Measurements from ENCODE around the gene POLR2L. TPM values are rescaled to one million over a fixed set of nuclear protein-coding genes. Genes with fewer than 3 reads are reported as not detected.

The POLR2L gene
- total and polyA plus RNA-seq, 2 of the 13 experiments (the other 11 are each of a cell fraction or from before 2014, with no cell fraction given) = 104 to 114 TPM

DNA sequence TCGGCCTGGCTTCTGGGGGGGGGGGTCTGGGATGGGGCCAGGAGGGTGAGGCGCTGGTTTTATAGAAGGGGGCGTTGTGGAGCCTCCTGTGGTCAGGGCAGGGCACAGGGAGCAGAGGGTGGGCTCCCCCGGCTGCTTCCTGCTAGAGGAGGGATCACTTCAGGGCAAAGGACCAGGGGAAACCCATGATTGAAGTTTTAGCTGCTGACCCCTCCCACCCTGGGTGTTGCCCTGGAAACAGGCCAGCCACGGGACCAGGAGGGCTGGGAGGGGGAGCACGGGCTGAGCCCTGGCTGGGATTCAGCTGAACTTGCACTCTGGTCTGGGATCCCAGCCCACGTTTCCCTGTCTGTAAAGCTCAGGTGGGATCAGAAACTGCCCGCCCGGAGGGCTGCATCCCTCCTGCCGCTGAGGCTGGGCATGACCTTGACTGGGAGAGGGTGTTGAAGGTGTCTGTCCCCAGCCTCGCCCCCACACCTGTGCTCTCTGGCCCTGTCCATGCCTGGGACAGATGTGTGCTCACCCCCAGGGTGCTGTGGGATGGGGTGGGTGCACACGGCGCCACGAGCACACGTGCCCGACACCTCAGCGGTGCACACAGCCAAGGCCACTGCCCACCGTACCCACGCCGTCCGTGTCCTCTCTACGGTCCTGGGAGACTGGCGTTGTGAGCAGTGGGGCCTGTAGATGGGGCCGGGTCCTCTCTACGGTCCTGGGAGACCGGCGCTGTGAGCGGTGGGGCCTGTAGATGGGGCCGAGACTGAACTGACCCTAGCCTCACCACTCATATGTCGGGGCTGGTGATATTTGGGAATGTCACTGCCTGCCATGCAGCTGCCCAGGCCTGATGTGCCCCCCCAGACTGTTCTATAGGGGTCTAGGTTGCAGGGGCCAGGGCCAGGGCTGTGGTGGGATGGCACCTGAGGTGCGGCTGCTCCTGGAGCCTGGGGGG, 2.6 kb upstream of the POLR2L start (continued):
- TF ChIP-seq, protein P1, sequence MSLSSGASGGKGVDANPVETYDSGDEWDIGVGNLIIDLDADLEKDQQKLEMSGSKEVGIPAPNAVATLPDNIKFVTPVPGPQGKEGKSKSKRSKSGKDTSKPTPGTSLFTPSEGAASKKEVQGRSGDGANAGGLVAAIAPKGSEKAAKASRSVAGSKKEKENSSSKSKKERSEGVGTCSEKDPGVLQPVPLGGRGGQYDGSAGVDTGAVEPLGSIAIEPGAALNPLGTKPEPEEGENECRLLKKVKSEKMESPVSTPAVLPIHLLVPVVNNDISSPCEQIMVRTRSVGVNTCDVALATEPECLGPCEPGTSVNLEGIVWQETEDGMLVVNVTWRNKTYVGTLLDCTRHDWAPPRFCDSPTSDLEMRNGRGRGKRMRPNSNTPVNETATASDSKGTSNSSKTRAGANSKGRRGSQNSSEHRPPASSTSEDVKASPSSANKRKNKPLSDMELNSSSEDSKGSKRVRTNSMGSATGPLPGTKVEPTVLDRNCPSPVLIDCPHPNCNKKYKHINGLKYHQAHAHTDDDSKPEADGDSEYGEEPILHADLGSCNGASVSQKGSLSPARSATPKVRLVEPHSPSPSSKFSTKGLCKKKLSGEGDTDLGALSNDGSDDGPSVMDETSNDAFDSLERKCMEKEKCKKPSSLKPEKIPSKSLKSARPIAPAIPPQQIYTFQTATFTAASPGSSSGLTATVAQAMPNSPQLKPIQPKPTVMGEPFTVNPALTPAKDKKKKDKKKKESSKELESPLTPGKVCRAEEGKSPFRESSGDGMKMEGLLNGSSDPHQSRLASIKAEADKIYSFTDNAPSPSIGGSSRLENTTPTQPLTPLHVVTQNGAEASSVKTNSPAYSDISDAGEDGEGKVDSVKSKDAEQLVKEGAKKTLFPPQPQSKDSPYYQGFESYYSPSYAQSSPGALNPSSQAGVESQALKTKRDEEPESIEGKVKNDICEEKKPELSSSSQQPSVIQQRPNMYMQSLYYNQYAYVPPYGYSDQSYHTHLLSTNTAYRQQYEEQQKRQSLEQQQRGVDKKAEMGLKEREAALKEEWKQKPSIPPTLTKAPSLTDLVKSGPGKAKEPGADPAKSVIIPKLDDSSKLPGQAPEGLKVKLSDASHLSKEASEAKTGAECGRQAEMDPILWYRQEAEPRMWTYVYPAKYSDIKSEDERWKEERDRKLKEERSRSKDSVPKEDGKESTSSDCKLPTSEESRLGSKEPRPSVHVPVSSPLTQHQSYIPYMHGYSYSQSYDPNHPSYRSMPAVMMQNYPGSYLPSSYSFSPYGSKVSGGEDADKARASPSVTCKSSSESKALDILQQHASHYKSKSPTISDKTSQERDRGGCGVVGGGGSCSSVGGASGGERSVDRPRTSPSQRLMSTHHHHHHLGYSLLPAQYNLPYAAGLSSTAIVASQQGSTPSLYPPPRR (CRISPR knock-in tag; IDR thresholded peaks at IDR 0.05; ENCODE audit: borderline replicate concordance) = 0 out of 2 replicates have a peak, but pooled peaks have one; percentile 30
- TF ChIP-seq RFX1 (IDR thresholded peaks at IDR 0.05) = peak; percentile 75
- 0 out of 2 replicates have a peak, but pooled peaks have one; percentile 47 for TF ChIP-seq AHR (CRISPR knock-in tag; IDR thresholded peaks at IDR 0.05)

DNA sequence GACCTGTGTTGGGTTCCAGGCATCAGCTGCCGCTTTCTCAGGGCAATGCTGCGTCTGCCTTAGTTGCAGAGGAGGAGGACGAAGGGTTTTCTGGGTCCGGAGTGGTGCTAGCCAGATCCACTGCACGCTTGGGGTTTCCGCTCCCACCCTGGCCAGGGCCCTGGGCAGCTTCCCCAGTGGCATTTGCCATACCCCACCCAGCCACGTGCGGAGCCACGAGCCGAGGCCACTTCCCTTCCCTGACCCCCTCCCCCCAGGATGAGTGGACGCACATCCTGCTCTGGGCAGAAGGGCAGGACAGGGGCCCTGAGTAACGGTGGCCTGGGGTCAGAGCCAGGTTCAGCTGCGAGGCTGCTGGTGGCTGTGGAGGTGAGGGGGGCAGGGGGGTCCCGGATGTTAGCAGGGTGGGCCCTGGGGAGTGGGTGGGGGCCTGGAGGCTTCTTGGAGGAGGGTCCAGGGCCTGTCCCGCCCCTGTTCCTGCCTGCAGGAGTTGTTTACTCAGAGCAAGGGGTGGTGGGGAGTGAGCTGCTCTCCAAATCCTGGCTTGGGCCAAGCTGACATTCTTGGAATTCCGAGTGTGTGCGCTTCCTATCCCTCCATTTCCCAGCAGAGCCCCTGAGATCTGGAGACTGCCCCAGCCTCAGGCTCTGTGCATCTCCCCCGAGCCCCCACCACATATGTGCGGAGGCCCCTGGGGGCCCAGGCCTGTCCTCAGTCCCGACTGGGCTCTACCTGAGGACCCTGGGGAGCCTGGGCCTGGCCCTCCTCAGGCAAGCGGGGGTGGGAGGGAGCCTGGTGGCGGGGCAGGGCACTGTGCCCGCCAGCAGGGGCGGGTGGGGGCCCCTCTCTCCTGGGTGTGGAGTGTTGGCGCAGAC, 1.7 kb upstream of the POLR2L start:
- peak; percentile 73 for FAIRE-seq
- peaks cover 49% of the 10 kb centered on the region for H3K4me1 ChIP-seq (ENCODE audit: insufficient read depth, low read length)
- TF ChIP-seq THAP11 (CRISPR knock-in tag; IDR thresholded peaks at IDR 0.05) (peak; percentile 41; the same call in 1 of the 2 replicates), DPF2 (CRISPR knock-in tag; IDR thresholded peaks at IDR 0.05; ENCODE audit: borderline replicate concordance, low read depth) (no peak), HNF4A (CRISPR knock-in tag; IDR thresholded peaks at IDR 0.05) (0 out of 2 replicates have a peak, but pooled peaks have one; percentile 8), NFYC (CRISPR knock-in tag; IDR thresholded peaks at IDR 0.05) (no peak)
- TF ChIP-seq, protein P2, sequence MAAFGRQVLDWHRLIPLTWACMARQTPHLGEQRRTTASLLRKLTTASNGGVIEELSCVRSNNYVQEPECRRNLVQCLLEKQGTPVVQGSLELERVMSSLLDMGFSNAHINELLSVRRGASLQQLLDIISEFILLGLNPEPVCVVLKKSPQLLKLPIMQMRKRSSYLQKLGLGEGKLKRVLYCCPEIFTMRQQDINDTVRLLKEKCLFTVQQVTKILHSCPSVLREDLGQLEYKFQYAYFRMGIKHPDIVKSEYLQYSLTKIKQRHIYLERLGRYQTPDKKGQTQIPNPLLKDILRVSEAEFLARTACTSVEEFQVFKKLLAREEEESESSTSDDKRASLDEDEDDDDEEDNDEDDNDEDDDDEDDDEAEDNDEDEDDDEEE (CRISPR knock-in tag; IDR thresholded peaks at IDR 0.05) = no peak
- TF ChIP-seq, protein P3, sequence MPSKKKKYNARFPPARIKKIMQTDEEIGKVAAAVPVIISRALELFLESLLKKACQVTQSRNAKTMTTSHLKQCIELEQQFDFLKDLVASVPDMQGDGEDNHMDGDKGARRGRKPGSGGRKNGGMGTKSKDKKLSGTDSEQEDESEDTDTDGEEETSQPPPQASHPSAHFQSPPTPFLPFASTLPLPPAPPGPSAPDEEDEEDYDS (CRISPR knock-in tag; IDR thresholded peaks at IDR 0.05) = peak; percentile 56; the same call in 1 of the 2 replicates

More for the DNA sequence above, 1.7 kb upstream of the POLR2L start:
- H3K9ac ChIP-seq (ENCODE audit: insufficient read depth, low read depth, low read length) = peak overlapping the region; percentile 92
- in situ Hi-C loops (cut with HindIII; ENCODE audit: extremely low pct_ligation_motif_present, low pct_unique_long_range_greater_than_20kb) (no loop called here), intact Hi-C loops (cut with micrococcal nuclease; ENCODE audit: unreplicated experiment) (loop anchor here (5.0 kb wide), 1 partner anchor 37 kb away; the partner anchor contains the start of genes PIDD1 and RPLP2)
- H3K4me3 ChIP-seq (replicated peaks in 1 of 3; ENCODE audit: insufficient read depth in 1 of 3, low read depth in 2 of 3, low read length in 3 of 3) = peak overlapping the region; percentile 97 to 100 (median 98); a peak in 5 of 6 replicates
- peak overlapping the region; percentile 85 for H3K4me2 ChIP-seq (ENCODE audit: low read depth, low read length)
- DNase-seq (ENCODE audit: low spot score) (peak; percentile 89), ATAC-seq (peak; percentile 62)
- BruUV-seq (replicated peaks) = no TSS peak
- H3K79me2 ChIP-seq (ENCODE audit: insufficient read depth, low read length) = peaks cover 27% of the 10 kb centered on the region
- peaks cover 4 to 17% of the 10 kb centered on the region in 2 experiments for H3K36me3 ChIP-seq (replicated peaks in 1 of 2; ENCODE audit: control insufficient read depth in 1 of 2, insufficient read depth in 2 of 2, low read length in 2 of 2)
- H2AFZ ChIP-seq (ENCODE audit: low read length) = no peak overlapping the region
- H3K27ac ChIP-seq (ENCODE audit: extremely low read length, insufficient read depth, low read length) = peak overlapping the region; percentile 83
- no peaks in the 10 kb centered on the region for H3K9me3 ChIP-seq (ENCODE audit: low read length)
- ChIA-PET CTCF (ENCODE audit: low intra/inter-chr PET ratio, low total read pairs) (no interaction called here), POLR2A (interaction anchor here (0.8 to 11.1 kb wide), 16 partner anchors 13 to 206 kb away, joined by 3 to 141 read pairs (median 4); partner anchors contain the start of genes CD151, CRACR2B, PNPLA2 and RPLP2)
- no peaks in the 10 kb centered on the region for H3K27me3 ChIP-seq (ENCODE audit: control insufficient read depth in 1 of 2, insufficient read depth in 2 of 2, low read length in 2 of 2)
- peaks cover 15% of the 10 kb centered on the region; the same call in 1 of the 2 replicates for H4K20me1 ChIP-seq (ENCODE audit: insufficient read depth, low read length)
- WGBS (ENCODE audit: low lambda C conversion rate) = 2% methylated on average over 8 of the region's 25 CpGs
